GM19372 (cell line): ENCODE results near the gene EFL1.

ENCODE experiments used
- ATAC-seq: cut with Tn5 transposase; IDR thresholded peaks from one replicate; pipeline ENCODE4 v1.9.1; 2021; ENCODE audit warnings: mild to moderate bottlenecking, low read depth, moderate library complexity; ENCODE audit not compliant: unreplicated experiment

Gene EFL1

GRCh38 chr15:82093774-82094211, 168.7 kb downstream of the EFL1 start:
- no peak for ATAC-seq

- ATAC-seq: no peak
Observed at GRCh38 chr15:82093325-82093724, 169.2 kb downstream of the EFL1 start.

- ATAC-seq: no peak
Observed at GRCh38 chr15:82091636-82092140, 170.8 kb downstream of the EFL1 start.

- no peak for ATAC-seq
Observed at GRCh38 chr15:82086243-82086995, 176.1 kb downstream of the EFL1 start.

- ATAC-seq: no peak
Observed at GRCh38 chr15:82081914-82082762, 180.4 kb downstream of the EFL1 start.

- no peak for ATAC-seq
Observed at GRCh38 chr15:82080774-82081173, 181.8 kb downstream of the EFL1 start.
